Measurements from ENCODE around the gene NTRK2.

Gene NTRK2

GRCh38 chr9:84736081-84736480 is 66.6 kb downstream of the NTRK2 start:
- DNase-seq (ENCODE audit: low read depth): no peak

- DNase-seq (ENCODE audit: low read depth): no peak
Measured at GRCh38 chr9:84736536-84736935, 67.0 kb downstream of the NTRK2 start.

- DNase-seq (ENCODE audit: low read depth): no peak
Measured at GRCh38 chr9:84738353-84738752, 68.8 kb downstream of the NTRK2 start.

DNA sequence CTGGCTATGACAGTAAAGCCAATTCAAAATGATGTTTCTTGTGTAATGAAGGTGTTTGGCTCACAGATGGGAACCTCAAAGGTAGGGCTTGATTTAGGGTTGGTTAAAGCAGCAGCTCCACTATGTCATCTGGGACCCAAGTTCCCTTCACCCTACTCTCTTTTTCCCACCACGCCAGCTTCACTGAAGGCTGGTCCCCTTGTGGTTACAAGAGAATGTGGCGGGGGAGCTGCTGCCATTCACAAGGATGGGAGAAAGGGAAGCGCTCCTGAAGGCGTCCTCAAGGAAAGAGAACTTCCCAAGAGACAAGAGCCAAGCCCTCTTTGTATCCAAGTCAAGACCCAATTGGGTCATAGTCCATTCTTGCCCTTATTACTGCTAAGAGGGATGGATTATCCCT is 72.7 kb downstream of the NTRK2 start:
- DNase-seq (ENCODE audit: low read depth): no peak

GRCh38 chr9:84744195-84744594 is 74.7 kb downstream of the NTRK2 start:
- no peak for DNase-seq (ENCODE audit: low read depth)

GRCh38 chr9:84744726-84745125 is 75.2 kb downstream of the NTRK2 start:
- DNase-seq (ENCODE audit: low read depth): no peak

- no peak for DNase-seq (ENCODE audit: low read depth)
Measured at GRCh38 chr9:84748112-84748511, 78.6 kb downstream of the NTRK2 start.

DNA sequence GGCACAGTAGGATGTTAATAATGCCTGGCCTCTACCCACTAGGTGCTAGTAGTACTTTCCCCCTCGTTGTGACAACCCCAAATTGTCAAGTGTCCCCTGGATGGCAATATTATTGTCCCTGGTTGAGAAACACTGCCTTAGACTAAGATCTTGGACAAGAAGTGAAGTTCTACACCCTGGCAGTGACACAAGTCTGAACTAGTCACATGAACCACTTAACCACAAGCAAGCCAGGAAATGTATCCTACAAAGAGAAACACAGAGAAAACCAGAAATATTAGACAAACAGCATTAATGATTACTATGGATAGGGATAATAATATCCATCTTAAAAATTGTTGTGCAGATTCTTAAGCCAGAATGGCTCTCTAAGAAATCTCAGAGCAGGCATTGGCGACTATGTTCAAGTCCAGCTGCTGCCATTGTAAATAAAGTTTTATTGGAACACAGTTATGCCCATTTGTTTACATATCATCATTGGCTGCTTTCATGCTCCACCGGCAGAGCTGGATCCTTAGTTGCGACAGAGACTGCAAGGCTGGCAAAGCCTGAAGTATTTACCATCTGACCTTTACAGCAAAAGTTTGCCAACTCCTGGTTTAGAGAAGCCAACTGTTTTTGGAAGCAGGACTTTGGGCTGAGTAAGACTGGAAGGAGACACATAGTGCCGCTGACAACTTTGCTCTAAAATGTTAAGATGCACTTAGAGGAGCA is 80.8 kb downstream of the NTRK2 start:
- no peak for DNase-seq (ENCODE audit: low read depth)

GRCh38 chr9:84751921-84752320 is 82.4 kb downstream of the NTRK2 start:
- DNase-seq (ENCODE audit: low read depth): no peak

DNA sequence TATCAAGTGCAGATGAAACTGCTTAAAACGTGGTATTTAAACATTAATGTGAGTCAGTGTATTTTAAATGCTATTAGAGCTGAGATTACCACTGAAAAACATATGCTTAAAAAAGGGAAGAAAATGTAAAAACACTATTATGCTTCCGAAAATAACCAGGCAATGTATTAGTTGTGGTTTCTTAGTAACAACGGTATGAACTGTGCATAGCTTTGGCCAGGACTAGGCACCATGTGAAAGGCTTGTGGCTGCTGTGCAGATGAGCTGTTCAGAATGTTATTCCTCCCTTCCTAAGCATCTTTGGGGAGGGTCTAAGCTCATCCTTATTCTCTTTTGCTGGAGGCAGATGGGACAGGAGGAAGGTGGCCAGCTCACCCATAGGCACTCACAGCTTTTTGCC is 84.9 kb downstream of the NTRK2 start:
- no peak for DNase-seq (ENCODE audit: low read depth)

DNA sequence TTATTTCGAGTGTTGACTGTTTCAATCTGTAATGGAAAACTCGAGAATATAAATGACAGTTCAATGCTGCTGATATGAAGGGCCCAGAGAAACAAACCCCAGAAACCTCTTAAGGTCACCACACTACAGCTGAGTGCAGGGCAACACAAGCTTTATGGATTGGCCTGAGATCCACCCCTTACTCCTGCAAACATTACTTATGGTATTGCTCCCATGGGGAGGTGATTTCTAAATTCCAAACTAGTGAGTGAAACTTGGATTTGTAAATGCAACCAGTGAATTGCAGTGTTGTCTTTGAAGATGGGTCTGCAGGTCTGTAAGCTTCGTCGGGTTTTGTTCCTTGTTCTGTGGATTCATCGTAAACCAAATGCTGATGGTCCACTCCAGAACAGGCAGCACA is 85.4 kb downstream of the NTRK2 start:
- no peak for DNase-seq (ENCODE audit: low read depth)

DNA sequence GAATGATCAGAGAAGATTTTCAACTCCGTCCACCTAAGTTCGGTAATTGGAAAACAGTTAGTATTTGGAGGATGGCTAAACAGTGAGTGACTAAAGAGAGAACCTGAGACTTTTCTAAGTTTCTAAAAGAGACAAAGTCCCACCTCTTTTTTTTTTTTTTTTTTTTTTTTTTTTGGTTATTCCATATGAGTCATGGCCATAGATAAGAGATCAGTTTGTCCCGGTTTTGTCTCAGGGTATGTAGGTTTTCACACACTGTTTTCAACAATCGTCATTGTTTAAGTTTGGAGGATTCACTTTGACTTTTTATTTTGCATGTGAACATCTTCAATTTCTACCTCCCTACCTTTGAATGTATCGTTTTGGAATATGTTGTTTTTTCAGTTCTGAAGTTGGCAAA is 85.9 kb downstream of the NTRK2 start:
- no peak for DNase-seq (ENCODE audit: low read depth)

DNA sequence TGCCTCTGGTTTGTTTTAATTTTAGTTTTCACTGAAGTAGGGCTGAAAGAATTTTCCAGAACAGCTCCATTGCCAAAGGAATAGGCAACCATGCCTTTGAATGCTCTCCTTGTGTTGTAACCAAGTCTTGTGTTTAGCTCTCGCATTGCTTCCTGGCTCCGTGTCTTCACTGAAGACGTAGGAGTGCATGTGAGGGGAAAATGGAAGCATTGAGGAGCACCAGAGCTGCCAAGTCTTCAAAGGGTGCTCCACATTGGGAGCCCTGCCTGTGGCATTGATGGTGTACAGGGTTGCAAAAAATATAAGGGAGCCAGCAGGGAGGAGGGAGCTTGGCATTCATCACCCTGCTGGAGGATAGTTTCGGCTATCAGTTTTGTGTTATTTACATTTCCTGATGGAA is 86.6 kb downstream of the NTRK2 start:
- no peak for DNase-seq (ENCODE audit: low read depth)

GRCh38 chr9:84756731-84757130 is 87.2 kb downstream of the NTRK2 start:
- DNase-seq (ENCODE audit: low read depth): no peak

DNA sequence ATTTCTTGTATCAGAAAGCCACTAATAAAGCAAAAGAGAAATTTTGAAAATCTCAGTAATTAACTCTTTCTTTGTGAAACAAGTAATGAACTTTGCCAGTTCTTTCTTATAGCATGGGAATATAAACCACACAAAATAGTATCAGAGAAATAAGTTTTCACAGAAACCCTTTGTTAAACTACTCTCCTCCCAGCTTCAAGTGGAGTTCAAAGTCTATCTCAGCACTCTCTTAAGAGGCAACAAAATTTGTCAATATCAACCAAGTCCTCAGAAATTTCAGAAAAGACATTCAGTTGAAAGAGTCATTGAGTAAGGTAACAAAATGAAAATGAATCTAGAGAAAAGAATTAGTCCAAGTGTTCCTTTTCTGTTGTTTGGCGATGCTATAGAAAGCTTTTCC is 89.3 kb downstream of the NTRK2 start:
- no peak for DNase-seq (ENCODE audit: low read depth)

GRCh38 chr9:84759300-84759750 is 89.8 kb downstream of the NTRK2 start:
- no peak for DNase-seq (ENCODE audit: low read depth)

GRCh38 chr9:84759804-84760203 is 90.3 kb downstream of the NTRK2 start:
- no peak for DNase-seq (ENCODE audit: low read depth)

- DNase-seq (ENCODE audit: low read depth): no peak
Measured at GRCh38 chr9:84761137-84761808, 91.7 kb downstream of the NTRK2 start.

GRCh38 chr9:84772511-84772910 is 103.0 kb downstream of the NTRK2 start:
- DNase-seq (ENCODE audit: low read depth): no peak

- no peak for DNase-seq (ENCODE audit: low read depth)
Measured at GRCh38 chr9:84773022-84773421, 103.5 kb downstream of the NTRK2 start.

GRCh38 chr9:84775056-84775643 is 105.6 kb downstream of the NTRK2 start:
- no peak for DNase-seq (ENCODE audit: low read depth)

DNA sequence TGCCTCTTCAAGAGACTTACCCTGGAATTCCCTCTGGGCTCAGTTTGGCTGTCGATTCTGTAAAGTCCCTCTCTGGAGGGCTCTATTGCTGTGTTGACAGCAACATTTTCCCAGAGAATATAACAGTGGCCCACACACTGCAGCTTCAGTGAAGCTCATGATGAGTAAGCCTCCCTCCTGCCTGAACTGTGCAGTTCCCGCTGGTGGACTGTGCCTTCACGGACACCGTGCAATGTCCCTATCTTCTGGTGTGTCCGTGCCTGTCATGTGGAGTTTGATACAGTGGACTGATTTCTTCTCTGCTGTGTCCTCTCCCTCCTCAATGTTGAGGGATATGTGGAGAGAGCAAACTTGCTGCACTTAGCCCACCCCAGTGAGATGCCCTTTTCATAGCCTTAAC is 109.0 kb downstream of the NTRK2 start:
- no peak for DNase-seq (ENCODE audit: low read depth)

DNA sequence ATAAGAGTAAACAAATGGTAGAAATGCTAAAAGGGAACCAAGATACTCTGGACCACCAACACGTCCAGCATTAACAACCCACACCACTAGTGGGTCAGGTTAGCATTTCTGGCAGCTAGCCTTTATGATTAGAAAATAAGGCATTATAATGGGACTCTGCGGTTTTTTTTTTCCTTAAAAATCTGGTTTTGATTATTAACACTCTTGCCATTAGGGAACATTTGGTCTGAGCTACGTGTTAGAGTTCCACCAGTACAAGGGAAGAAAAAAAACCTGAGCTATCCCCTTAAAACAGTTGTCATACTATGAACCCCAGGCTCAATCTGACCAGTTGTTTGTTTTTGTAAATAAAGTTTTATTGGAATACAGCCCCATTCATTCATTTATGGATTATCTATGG is 110.4 kb downstream of the NTRK2 start:
- no peak for DNase-seq (ENCODE audit: low read depth)

DNA sequence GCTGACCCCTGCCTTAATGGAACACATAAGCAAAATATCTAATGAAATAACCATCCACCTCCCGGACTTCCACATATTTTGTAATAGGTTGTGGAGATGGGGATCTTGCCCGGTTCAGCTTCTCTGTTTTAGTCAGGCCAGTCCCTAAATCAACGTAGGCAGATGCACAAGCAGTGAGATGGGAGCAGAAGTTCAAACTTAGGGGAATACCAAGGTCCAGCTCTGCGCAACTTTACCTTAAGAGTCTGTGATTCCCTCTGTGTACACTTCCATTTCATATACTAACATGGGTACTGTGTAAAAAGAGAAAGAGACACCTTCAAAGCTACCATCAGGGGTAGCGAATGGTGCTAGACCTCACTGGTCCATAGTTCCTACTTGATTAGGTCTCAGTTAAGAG is 110.9 kb downstream of the NTRK2 start:
- DNase-seq (ENCODE audit: low read depth): no peak

Data from stimulated activated CD8-positive, alpha-beta memory T cell treated with anti-CD3 and anti-CD28 coated beads, Interleukin-15, amount 100 ng/mL, for 1 hour (primary cell).